Left kidney (tissue), 2 donors: ENCODE results near the gene ITIH5. TPM values are rescaled to one million over a fixed set of nuclear protein-coding genes. Genes with fewer than 3 reads are reported as not detected.

Experiments used
- DNase-seq: peaks from one replicate; pipeline ENCODE4 v3.0.0-alpha.2; 2013
- polyA plus RNA-seq: library from polyadenylated mRNA; unstranded; fragments of 120-200 nt; gene quantifications from one replicate; pipeline ENCODE4 v1.2.1, GENCODE V29; 2013; ENCODE audit not compliant: insufficient read length

ITIH5 gene
- polyA plus RNA-seq, 1 donor: 31.2 TPM

DNA sequence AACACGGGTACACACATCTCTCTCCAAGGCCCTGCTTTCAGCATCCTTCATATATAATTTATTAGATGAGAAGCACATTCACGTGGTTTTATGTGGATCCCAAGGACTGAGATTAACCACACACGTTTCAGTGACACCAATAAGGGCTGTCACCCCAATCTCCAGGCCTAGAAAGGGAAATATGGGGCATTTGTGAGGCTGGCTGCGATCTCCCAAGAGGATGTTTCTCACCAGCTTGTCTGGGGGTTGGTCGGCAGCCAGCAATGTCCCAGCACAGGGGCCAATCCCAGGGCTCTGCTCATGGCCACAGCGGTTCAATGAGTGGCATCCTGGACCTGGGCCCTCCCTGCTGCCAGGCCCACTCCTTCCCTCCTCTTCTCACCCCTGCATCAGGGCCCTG is 115.5 kb downstream of the ITIH5 start:
- no peak for DNase-seq

DNA sequence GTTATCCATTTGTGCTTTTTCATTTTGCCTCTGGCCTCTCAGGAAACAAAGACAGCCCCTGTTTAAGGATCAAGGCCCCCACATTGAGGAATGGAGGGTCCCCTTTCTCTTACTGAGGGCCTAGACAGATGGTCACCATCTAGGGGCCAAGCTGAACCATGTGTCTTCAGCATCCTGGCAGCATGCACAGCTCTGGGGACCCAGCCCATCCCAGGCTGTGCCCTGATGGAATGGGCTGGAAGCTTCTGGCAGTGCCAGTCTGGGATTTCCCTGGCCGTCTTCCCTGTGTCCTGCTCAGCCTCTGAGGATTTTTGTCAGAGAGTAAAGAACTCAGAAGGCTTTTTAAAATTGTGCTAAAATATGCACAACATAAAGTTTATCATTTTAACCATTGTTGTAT is 116.8 kb downstream of the ITIH5 start:
- no peak for DNase-seq

DNA sequence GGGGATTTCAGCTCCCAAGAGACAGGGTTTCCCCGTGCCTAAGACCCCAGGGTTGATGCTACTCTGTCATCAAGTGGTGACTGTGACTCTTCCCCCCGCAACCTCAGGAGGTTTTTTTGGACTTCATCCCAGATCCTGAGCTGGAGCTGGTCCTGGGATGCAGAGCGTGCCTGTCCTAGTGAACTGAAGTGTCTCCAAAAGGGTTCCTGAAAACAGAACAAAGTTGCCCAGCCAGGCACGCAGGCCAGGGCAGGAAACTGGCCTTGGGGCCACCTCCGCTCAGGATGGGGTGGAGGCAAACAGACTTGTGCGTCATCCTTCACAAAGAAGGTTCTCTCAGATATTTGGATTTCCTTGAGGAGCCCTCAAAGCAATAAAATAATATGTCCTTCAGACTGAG is 118.9 kb downstream of the ITIH5 start:
- no peak for DNase-seq

DNA sequence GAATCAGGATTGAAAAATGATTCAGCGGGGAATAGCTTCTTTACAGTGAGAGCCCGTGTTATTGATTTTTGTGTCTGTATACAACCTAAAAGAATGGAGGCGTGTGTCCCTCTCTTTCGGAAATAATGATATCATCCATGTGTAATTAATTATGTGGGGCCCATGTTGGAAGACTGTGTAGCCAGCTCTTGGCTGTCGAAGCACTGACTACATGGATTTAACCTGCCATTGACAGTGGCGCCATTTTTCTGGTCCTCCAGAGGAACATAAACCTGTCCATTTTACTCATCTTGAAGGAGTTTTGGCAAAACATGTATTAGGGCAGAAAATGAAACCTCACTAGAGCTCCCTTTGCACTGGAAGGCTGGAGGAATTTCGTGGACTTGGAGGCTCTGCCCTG is 119.6 kb downstream of the ITIH5 start:
- DNase-seq: no peak

GRCh38 chr10:7546385-7546967 is 120.3 kb downstream of the ITIH5 start:
- no peak for DNase-seq

DNA sequence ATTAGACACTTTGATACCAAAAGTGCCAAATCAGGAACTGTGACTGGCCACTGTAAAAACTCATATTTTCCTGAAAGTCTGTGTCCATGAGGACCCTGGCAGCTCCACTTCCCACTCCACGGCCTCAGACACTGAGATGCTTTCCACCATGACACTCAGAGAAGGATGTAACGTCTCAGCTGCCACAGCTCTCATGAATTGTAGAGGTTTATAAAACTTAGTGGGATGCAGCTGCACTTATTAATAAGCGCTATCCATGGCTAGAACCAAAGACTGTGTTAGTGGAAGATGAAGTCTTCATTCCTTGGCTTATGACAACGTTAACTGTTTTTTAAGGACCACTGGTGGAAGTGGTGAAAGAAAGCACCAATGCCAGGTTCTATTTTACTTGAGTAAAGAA is 121.0 kb downstream of the ITIH5 start:
- no peak for DNase-seq

DNA sequence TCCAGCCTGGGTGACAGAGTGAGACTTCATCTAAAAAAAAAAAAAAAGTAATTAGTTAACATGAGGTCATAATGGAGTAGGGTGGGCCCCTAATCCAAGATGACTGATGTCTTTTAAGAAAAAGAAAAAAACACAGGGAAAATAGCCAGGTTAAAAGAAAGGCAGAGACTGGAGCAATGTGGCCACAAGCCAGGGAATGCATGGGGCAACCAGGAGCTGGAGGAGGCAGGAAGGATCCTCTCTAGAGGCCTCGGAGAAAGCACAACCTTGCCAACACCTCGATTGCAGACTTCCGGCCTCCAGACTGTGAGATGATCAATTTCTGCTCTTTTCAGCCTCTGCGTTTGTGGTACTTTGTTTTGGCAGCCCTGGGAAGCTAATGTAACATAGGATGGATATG is 121.5 kb downstream of the ITIH5 start:
- DNase-seq: no peak

- DNase-seq: no peak
These were observed 122.6 kb downstream of the ITIH5 start for GRCh38 chr10:7544203-7544602.

DNA sequence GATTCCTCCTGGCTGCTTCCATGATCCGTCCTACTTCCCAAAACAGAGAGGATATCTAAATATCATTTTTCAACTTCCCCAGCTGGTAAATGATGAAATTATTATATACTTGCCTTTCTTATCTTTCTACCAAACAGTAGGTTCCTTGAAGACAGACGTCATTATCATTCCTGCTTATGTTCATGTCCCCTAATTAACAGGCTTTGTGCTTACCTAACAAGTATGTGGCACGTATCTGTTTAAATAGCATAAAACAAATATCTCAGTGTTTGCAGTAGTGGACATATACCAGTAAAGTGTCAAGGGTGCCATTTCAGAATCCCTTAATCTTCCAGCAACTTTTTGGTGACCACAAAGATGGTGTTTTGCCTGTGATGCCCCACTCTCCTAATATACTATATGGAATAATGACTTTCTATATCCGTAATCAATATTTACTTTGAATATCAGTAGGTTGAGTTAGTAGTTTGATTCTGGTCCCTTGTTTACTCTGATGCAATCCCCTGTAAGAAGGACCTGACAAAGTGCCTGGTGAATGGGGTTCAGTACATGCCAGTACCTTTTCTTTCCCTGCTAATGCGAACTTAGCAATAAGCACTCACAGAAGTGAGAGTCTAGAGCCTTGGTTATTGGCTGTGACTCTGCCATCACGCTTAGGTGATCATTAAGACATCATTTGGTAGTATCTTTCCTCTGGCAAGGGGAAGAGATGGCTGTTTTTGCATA is 124.4 kb downstream of the ITIH5 start:
- no peak for DNase-seq

GRCh38 chr10:7541137-7542087 is 125.4 kb downstream of the ITIH5 start:
- peak; percentile 64 for DNase-seq

GRCh38 chr10:7538970-7539654 is 127.7 kb downstream of the ITIH5 start:
- no peak for DNase-seq

GRCh38 chr10:7537126-7537525 is 129.6 kb downstream of the ITIH5 start:
- no peak for DNase-seq

GRCh38 chr10:7534480-7534852 is 132.3 kb downstream of the ITIH5 start:
- DNase-seq: no peak

DNA sequence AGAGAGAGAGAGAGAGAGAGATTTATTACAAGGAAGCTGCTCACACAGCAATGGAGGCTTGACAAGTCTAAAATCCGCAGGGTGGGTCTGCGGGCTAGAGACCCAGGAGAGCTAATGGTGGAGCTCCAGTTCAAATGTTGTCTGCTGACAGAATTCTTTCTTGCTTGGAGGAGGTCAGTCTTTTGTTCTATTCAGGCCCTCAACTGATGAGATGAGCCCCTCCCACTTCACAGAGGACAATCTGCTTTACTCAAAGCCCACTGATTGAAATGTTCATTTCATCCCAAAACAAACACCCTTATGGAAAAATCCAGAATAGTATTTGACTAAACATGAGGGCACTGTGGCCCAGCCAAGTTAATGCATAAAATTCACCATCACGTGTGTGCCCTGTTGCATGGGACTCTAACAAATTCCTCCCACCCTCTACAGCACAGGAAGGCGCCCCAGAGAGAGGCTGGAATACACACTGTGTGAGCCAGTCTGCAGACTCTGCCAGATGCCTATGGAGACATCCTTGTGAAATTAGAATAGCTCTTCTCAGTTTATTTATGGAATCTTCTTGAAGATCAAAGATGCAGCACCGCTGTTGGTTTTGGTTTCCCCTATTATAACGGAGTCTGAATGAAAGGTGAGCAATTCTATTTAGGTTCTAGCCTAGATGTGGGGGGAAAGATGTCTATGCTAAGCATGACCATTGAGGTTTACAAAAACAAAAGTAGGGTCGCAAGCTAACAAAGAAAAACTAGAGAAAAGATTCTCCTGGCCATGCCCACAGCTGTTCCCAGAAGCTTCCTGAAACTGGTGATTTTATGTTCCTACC is 132.9 kb downstream of the ITIH5 start:
- no peak for DNase-seq

- no peak for DNase-seq
These were observed 133.9 kb downstream of the ITIH5 start for GRCh38 chr10:7532723-7533498.

DNA sequence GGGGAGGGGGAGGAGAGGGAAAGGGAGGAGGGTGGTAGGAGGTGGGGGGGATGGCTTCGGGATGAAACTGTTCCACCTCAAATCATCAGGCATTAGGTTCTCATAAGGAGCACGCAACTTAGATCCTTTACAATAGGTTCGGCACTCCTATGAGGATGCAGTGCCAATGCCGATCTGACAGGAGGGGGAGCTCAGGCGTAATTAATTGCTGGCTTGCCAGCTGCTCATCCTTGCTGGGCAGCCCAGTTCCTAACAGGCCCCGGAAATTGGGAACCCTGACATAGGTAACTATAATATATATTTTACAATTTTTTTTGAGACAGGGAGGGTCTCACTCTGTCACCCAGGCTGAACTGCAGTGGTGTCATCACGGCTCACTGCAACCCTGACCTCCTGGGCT is 137.1 kb downstream of the ITIH5 start:
- no peak for DNase-seq

DNA sequence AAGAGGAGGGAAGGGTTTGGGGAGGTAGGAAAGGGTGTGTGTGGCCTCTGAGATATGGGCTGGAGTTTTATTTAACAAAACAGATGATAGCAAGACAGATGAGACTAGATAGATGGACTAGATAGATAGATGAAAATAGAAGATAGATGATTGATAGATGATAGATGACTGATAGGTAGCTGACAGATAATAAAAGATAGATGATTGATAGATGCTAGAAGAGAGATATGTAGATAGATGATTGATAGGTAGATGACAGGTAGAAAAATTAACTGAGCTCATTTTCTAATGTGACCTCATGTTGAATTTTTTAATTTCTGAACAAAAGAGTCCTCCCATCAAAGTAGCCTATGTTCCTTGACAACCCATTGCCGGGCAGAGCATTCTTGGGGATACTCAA is 139.3 kb downstream of the ITIH5 start:
- no peak for DNase-seq

DNA sequence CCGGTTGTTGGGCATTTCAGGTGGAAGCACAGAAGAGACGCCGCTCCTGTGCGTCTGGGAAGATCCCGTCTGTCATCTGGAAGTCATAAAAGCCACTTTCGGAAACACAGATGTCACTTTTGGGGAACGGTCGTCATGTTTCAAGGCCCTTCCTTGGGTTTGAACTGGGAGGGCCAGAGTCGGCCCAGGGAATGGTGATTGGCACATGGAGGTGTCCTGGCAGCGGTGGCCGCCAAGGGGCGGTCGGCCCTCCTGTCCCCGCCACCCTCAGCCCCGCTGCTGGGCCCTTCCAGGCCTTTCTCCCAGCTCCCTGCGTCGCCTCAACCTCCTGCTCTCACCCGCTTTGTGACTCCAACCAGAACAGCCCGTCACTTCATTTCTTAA is 140.8 kb downstream of the ITIH5 start:
- DNase-seq: no peak

GRCh38 chr10:7525314-7526016 is 141.3 kb downstream of the ITIH5 start:
- peak; percentile 83 for DNase-seq

DNA sequence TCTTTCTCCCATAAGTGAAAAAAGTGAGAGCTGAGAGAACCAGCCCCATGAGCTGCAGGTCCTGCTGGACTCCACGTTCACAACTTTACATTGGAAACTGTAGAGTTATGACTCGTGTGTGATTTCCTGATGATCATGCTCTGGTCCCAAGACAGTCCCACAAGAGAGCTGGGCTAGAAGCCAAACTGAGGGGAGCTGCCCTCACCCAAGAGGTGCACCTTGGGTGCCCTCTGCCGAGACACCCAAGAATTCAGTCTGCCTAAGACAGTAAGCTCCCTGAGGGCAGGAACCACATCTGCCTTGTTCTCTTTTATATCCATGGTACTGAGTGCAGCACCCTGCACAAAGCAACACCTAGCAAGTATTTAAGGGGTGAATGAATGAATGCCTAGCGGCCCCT is 143.1 kb downstream of the ITIH5 start:
- DNase-seq: no peak
